Hair follicle dermal papilla cell (primary cell): ENCODE measurements around the gene TRPV3. TPM values are rescaled to one million over a fixed set of nuclear protein-coding genes. Genes with fewer than 3 reads are reported as not detected.

Experiments used
- total RNA-seq: library from RNA; depleted of rRNA; stranded (reverse); fragments of >200 nt; gene quantifications from 2 replicates; pipeline ENCODE4 v1.2.3, GENCODE V29; 2012

The TRPV3 gene
- total RNA-seq: 0.73 and 0.81 TPM in 2 replicates

DNA sequence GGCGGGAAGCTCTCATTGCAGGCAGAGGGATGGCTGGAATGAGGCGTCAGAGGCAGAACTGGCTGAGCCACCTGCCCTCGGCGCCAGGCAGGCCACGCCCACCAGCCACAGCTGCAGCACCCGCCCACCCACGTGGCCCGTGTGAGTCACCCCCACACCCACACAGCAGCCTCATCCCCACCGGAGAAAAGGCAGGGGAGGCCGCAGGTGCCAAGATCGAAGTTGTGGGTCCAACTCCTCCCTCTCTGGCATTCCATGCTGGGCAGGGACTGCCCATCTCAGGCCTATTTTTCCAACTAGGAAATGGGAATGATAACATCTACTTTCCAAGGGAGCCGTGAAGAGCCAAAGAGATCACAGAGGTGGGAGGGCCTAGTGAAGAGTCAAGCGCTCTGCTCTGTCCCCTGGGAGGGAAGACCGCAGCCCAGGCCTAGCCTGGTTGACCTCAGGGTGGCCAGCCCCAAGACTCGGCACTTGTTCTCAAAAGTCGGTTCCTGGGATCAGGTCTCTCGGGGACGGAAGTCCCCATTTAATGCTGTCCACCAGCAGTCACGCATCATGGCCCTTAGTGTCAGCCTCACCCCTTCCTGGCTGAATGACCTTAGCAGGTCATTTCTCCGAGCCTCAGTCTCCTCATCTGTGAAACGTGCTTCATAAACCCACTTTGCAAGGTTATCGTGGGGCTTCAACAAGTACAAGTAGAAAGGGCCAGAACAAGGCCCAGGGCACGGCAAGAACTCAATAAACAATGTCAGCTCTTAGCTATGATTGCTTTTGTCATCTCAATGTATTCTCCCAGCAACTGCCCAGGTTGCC is at the start of gene TRPV3:
TSS of gene TRPV3 (minus strand) at position 45 of the 816 bp plus-strand sequence. CDS start 2,962 bp downstream, outside the sequence.

DNA sequence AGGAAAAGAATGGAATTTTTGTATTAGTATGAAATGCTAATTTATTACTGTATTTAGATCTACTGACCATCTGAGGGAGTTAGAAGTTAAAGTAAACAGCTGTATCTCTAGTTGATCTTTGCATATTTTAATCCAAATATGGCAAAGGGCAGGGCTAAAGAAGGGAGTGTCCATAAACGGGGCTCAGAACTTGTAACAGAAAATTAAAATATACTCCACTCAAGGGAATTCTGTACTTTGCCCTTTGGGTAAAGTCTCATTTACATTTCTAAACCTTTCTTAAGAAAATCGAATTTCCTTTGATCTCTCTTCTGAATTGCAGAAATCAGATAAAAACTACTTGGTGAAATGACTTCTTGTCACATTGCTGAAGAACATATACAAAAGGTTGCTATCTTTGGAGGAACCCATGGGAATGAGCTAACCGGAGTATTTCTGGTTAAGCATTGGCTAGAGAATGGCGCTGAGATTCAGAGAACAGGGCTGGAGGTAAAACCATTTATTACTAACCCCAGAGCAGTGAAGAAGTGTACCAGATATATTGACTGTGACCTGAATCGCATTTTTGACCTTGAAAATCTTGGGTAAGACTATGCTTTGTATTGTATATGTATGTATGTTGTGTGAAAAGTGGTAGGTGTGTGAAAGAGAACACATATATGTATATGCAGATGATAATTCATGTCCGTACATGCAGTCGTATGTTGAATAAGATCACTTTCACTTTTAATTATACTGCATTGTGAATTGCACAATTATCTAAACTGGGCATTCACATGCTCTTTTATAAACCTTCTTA is 81.6 kb downstream of the TRPV3 start, which contains the start of gene ASPA:
TSS of gene ASPA (plus strand) at position 186 of the 799 bp plus-strand sequence. CDS start at position 349, 163 bp downstream.

DNA sequence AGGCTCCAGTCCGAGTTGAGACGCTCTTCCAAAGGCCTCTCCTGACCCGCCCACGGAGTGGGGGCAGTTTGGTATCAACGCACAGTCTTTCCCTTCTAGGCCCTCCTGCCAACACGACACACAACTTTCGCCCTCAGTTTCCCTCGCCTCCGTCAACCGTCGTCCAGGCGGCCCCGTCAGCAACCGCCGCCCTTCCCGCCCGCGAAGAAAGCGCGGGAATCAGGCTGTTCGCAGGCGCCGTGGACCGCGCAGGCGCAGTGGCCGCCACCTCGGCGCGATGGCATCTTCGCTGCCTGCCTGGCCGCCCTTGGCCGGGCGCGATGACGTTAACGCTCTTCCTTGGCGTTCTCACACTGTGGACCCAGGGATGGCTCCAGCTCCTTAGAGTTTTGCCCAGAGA is 86.0 kb downstream of the TRPV3 start, which contains the start of gene SPATA22:
TSS of gene SPATA22 (minus strand) at position 221 of the 400 bp plus-strand sequence. CDS start 2,494 bp downstream, outside the sequence.

Other genes with a start within 250 kb of the TRPV3 start
- gene OR3A2, start 171.5 kb downstream of the TRPV3 start, total RNA-seq: under 0.01 and 0.24 TPM in 2 replicates
- gene OR1E1, start 159.4 kb downstream of the TRPV3 start, total RNA-seq: not detected in 2 replicates
- gene OR3A3, start 146.4 kb downstream of the TRPV3 start, total RNA-seq: not detected in 2 replicates
- gene OR1E2, start 124.0 kb downstream of the TRPV3 start, total RNA-seq: not detected in 2 replicates
- gene SPATA22, start 86.0 kb downstream of the TRPV3 start, total RNA-seq: 0.49 and 0.85 TPM in 2 replicates
- 0.16 and 1.6 TPM in 2 replicates for gene ASPA, start 81.8 kb downstream of the TRPV3 start, total RNA-seq
- 1.6 and 1.9 TPM in 2 replicates for gene TRPV1, start 51.6 kb upstream of the TRPV3 start, total RNA-seq
- gene SHPK, start 78.4 kb upstream of the TRPV3 start, total RNA-seq: 9.2 and 11.8 TPM in 2 replicates
- 18.8 and 22.2 TPM in 2 replicates for gene CTNS, start 78.9 kb upstream of the TRPV3 start, total RNA-seq
- gene TAX1BP3, start 110.8 kb upstream of the TRPV3 start, total RNA-seq: 160 and 202 TPM in 2 replicates
- 6.6 and 10.2 TPM in 2 replicates for gene EMC6, start 111.0 kb upstream of the TRPV3 start, total RNA-seq
- gene P2RX5, start 138.3 kb upstream of the TRPV3 start, total RNA-seq: not detected in 2 replicates
- gene HASPIN, start 166.1 kb upstream of the TRPV3 start, total RNA-seq: 0.97 and 1.1 TPM in 2 replicates
- gene ITGAE, start 243.4 kb upstream of the TRPV3 start, total RNA-seq: 10.2 and 11.4 TPM in 2 replicates